Endodermal cell (in vitro differentiated cells): ENCODE measurements around the gene RFTN1. TPM values are rescaled to one million over a fixed set of nuclear protein-coding genes. Genes with fewer than 3 reads are reported as not detected.

Experiments used
- DNase-seq: peaks from one replicate; pipeline ENCODE4 v3.0.0-alpha.2; 2017
- H3K27ac ChIP-seq: 2 replicates; pipeline ENCODE4 v1.5.1; 2013; ENCODE audit warnings: mild to moderate bottlenecking, low read depth, low read length, moderate library complexity
- H3K27me3 ChIP-seq: 2 replicates; pipeline ENCODE4 v1.6.1; 2013; ENCODE audit warnings: mild to moderate bottlenecking, low read length, moderate library complexity; ENCODE audit not compliant: insufficient read depth, control insufficient read depth, poor library complexity, severe bottlenecking
- H3K36me3 ChIP-seq: 2 replicates; pipeline ENCODE4 v1.7.0; 2013; ENCODE audit warnings: mild to moderate bottlenecking, low read length, moderate library complexity; ENCODE audit not compliant: control insufficient read depth, insufficient read depth
- H3K4me1 ChIP-seq: one replicate; pipeline ENCODE4 v1.7.0; 2013; ENCODE audit warnings: low read length; ENCODE audit not compliant: control insufficient read depth, insufficient read depth
- H3K4me3 ChIP-seq: 2 replicates; pipeline ENCODE4 v1.5.1; 2013; ENCODE audit warnings: mild to moderate bottlenecking, low read length, moderate library complexity
- H3K9ac ChIP-seq: 2 replicates; pipeline ENCODE4 v1.6.1; 2013; ENCODE audit warnings: mild to moderate bottlenecking, low read length, moderate library complexity; ENCODE audit not compliant: poor library complexity, severe bottlenecking; ENCODE audit errors: extremely low read depth
- H3K9me3 ChIP-seq: 2 replicates; pipeline ENCODE4 v1.6.1; 2013; ENCODE audit warnings: mild to moderate bottlenecking, low read length, moderate library complexity; ENCODE audit not compliant: control insufficient read depth
- H3K27ac Mint-ChIP-seq: 2 replicates; pipeline ENCODE4 v1.8.0; 2020; ENCODE audit warnings: mixed read lengths
- H3K27me3 Mint-ChIP-seq: 2 replicates; pipeline ENCODE4 v1.8.0; 2021; ENCODE audit warnings: mild to moderate bottlenecking, mixed read lengths; ENCODE audit not compliant: insufficient read depth
- H3K36me3 Mint-ChIP-seq: 2 replicates; pipeline ENCODE4 v1.8.0; 2020; ENCODE audit warnings: low read depth, mixed read lengths
- H3K4me1 Mint-ChIP-seq: 2 replicates; pipeline ENCODE4 v1.8.0; 2020; ENCODE audit warnings: mixed read lengths
- H3K4me3 Mint-ChIP-seq: 2 replicates; pipeline ENCODE4 v1.8.0; 2020; ENCODE audit warnings: mild to moderate bottlenecking, moderate library complexity, mixed read lengths
- H3K9me3 Mint-ChIP-seq: 2 replicates; pipeline ENCODE4 v1.8.0; 2020; ENCODE audit warnings: mild to moderate bottlenecking, mixed read lengths
- CTCF ChIP-seq: fragments of 200-600 bp; sonication (generic); conservative IDR thresholded peaks from 2 replicates; pipeline ENCODE4 v1.5.0; 2021; ENCODE audit warnings: antibody characterized with exemption, mild to moderate bottlenecking
- WGBS, 2 experiments: methylation state at CpG; one replicate each; pipeline versions ENCODE4 v1.1.5 to v1.1.7; 2013; ENCODE audit warnings: missing lambda C conversion rate in 2 of 2, mixed read lengths in 1 of 2; ENCODE audit not compliant: insufficient coverage in 1 of 2, insufficient read length in 1 of 2; 5-methylcytosine and 5-hydroxymethylcytosine counted together
- total RNA-seq, 2 donors: library from RNA; stranded (reverse); fragmentation: NEBNext Ultra II Directional in 1 of 2; extraction: Animal tissue kit (Norgen Biotek cat#: 25700) in 1 of 2; gene quantifications; 2 replicates in 1 of 2; 3 replicates in 1 of 2; pipeline ENCODE4 v1.2.1, GENCODE V29; 2021

RFTN1 gene
- total RNA-seq, 2 donors from 2014 or later: 0.80 to 1.1 TPM

GRCh38 chr3:16346413-16347081 is 167.0 kb downstream of the RFTN1 start:
- no peaks in the 10 kb centered on the region for H3K4me1 ChIP-seq
- H3K27ac Mint-ChIP-seq: no peak overlapping the region
- no peaks in the 10 kb centered on the region for H3K9me3 ChIP-seq
- no peaks in the 10 kb centered on the region for H3K9me3 Mint-ChIP-seq
- no peak overlapping the region for H3K9ac ChIP-seq
- no peak for TF ChIP-seq CTCF
- no peak for DNase-seq
- no peak overlapping the region for H3K27ac ChIP-seq
- H3K4me1 Mint-ChIP-seq: no peaks in the 10 kb centered on the region
- no peaks in the 10 kb centered on the region for H3K27me3 Mint-ChIP-seq
- H3K36me3 Mint-ChIP-seq: peaks cover 11% of the 10 kb centered on the region
- H3K36me3 ChIP-seq: no peaks in the 10 kb centered on the region
- H3K4me3 Mint-ChIP-seq: no peak overlapping the region
- no peaks in the 10 kb centered on the region for H3K27me3 ChIP-seq
- H3K4me3 ChIP-seq: no peak overlapping the region
- 94 to 96% methylated on average over 4 to 7 of the region's 7 CpGs for WGBS, 2 experiments

GRCh38 chr3:16343101-16343500 is 170.4 kb downstream of the RFTN1 start:
- H3K4me3 Mint-ChIP-seq: no peak overlapping the region
- Histone ChIP-seq H3K27ac (no peak overlapping the region), H3K4me3 (no peak overlapping the region), H3K27me3 (no peaks in the 10 kb centered on the region), H3K36me3 (no peaks in the 10 kb centered on the region), H3K9me3 (no peaks in the 10 kb centered on the region), H3K4me1 (no peaks in the 10 kb centered on the region), H3K9ac (no peak overlapping the region)
- WGBS, 2 experiments: 88 to 93% methylated on average over 1 of the region's 1 CpG
- DNase-seq: no peak
- peaks cover 5% of the 10 kb centered on the region for H3K36me3 Mint-ChIP-seq
- TF ChIP-seq CTCF: no peak
- no peaks in the 10 kb centered on the region for H3K27me3 Mint-ChIP-seq
- no peak overlapping the region for H3K27ac Mint-ChIP-seq
- no peaks in the 10 kb centered on the region for H3K9me3 Mint-ChIP-seq
- no peaks in the 10 kb centered on the region for H3K4me1 Mint-ChIP-seq

GRCh38 chr3:16338999-16339398 is 174.5 kb downstream of the RFTN1 start:
- no peak for TF ChIP-seq CTCF
- peaks cover 7% of the 10 kb centered on the region for H3K9me3 ChIP-seq

More at GRCh38 chr3:16338999-16339398, 174.5 kb downstream of the RFTN1 start:
- no peaks in the 10 kb centered on the region for H3K27me3 Mint-ChIP-seq
- H3K4me3 ChIP-seq: no peak overlapping the region
- H3K4me1 ChIP-seq: no peaks in the 10 kb centered on the region
- H3K9me3 Mint-ChIP-seq: peaks cover 8% of the 10 kb centered on the region
- no peak overlapping the region for H3K9ac ChIP-seq
- H3K36me3 Mint-ChIP-seq: peaks cover 22% of the 10 kb centered on the region
- no peak overlapping the region for H3K4me3 Mint-ChIP-seq
- H3K27me3 ChIP-seq: no peaks in the 10 kb centered on the region
- WGBS, 2 experiments: 90% methylated on average over 1 of the region's 1 CpG; no CpG with 5 or more reads in 1 of the 2 experiments
- no peak for DNase-seq
- no peak overlapping the region for H3K27ac Mint-ChIP-seq
- no peaks in the 10 kb centered on the region for H3K36me3 ChIP-seq
- no peak overlapping the region for H3K27ac ChIP-seq
- H3K4me1 Mint-ChIP-seq: no peaks in the 10 kb centered on the region
